Endothelial cell of umbilical vein (primary cell): Measurements from ENCODE around the gene ANKFN1.

Experiments
- EZH2 ChIP-seq: IDR thresholded peaks from 2 replicates; pipeline ENCODE4 v1.6.1; 2012; ENCODE audit warnings: borderline replicate concordance, low read depth, mild to moderate bottlenecking, moderate library complexity, low read length, inconsistent platforms; ENCODE audit not compliant: severe bottlenecking
- POLR2A ChIP-seq: IDR thresholded peaks from 2 replicates; pipeline ENCODE4 v1.6.1; 2012; ENCODE audit warnings: low read depth, mild to moderate bottlenecking, control low read depth, low read length
- POLR2AphosphoS5 ChIP-seq: IDR thresholded peaks from 2 replicates; pipeline ENCODE4 v1.6.1; 2012; ENCODE audit warnings: low read depth, mild to moderate bottlenecking, control low read depth, low read length, moderate library complexity; ENCODE audit not compliant: insufficient read depth
- TF ChIP-seq, protein P1 (sequence below), 2 donors: IDR thresholded peaks; 1 replicate in 1 of 2; 2 replicates in 1 of 2; pipeline ENCODE4 v1.5.1; 2011; ENCODE audit warnings: low read length in 2 of 2, mild to moderate bottlenecking in 2 of 2, moderate library complexity in 2 of 2, control low read depth in 1 of 2, inconsistent platforms in 1 of 2, low read depth in 1 of 2; ENCODE audit not compliant: insufficient read depth in 1 of 2; ENCODE audit errors: extremely low read depth in 1 of 2

DNA sequence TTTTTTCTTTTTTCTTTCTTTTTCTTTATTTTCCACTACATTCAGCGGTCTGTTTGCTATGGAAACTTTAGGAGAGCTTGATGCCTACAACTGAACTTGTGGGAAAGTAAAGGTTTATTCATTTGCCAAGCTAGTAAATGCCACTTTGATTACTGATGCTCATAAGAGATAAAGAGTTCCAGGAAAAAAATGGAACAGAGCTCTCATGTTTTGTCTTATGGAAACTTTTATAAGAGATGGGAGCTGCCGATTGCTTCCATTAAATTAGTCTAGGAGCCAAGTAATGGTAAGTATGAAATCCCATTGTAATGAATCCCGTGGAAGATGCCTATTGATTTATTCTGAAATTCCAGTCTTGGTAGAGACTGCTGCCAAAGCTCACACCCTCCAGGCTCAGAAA, 7.1 kb downstream of the ANKFN1 start:
- TF ChIP-seq POLR2A = no peak
- TF ChIP-seq, protein P1, sequence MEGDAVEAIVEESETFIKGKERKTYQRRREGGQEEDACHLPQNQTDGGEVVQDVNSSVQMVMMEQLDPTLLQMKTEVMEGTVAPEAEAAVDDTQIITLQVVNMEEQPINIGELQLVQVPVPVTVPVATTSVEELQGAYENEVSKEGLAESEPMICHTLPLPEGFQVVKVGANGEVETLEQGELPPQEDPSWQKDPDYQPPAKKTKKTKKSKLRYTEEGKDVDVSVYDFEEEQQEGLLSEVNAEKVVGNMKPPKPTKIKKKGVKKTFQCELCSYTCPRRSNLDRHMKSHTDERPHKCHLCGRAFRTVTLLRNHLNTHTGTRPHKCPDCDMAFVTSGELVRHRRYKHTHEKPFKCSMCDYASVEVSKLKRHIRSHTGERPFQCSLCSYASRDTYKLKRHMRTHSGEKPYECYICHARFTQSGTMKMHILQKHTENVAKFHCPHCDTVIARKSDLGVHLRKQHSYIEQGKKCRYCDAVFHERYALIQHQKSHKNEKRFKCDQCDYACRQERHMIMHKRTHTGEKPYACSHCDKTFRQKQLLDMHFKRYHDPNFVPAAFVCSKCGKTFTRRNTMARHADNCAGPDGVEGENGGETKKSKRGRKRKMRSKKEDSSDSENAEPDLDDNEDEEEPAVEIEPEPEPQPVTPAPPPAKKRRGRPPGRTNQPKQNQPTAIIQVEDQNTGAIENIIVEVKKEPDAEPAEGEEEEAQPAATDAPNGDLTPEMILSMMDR (IDR thresholded peaks at IDR 0.05; ENCODE audit: extremely low read depth in 1 of 2, insufficient read depth in 1 of 2, low read depth in 1 of 2, low read length in 2 of 2) = no peak
- TF ChIP-seq EZH2 = no peak
- no peak for TF ChIP-seq POLR2AphosphoS5
